GM19035 (cell line): ENCODE measurements around the gene CYFIP1.

Experiments
- ATAC-seq: cut with Tn5 transposase; IDR thresholded peaks from one replicate; pipeline ENCODE4 v1.9.1; 2021; ENCODE audit not compliant: unreplicated experiment

CYFIP1 gene

DNA sequence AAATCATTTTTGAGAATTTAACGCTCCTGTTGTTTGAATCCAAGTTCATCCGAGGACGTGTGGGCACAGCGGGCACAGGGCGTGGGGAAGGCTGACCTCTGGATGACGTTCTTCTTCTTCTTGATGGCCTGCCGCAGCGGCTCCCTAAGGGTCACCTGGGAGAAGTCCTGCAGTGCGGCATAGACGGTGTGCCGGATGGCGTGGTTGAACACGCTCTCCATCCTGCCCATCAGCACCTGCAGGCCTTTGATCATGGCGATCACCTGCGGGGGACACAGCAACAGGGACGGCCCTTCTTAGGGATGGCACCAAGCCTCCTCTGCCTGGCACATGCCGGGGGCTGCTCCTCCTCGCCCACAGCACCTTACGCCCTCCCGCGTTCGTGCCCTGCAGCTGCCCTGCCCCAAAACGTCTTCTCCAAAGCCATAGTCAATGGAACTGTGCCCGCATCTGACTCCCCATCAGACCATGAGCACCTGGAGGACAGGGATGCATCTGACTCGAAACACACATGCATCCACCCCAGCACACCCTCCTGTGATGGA, 61.5 kb downstream of the CYFIP1 start:
- no peak for ATAC-seq

DNA sequence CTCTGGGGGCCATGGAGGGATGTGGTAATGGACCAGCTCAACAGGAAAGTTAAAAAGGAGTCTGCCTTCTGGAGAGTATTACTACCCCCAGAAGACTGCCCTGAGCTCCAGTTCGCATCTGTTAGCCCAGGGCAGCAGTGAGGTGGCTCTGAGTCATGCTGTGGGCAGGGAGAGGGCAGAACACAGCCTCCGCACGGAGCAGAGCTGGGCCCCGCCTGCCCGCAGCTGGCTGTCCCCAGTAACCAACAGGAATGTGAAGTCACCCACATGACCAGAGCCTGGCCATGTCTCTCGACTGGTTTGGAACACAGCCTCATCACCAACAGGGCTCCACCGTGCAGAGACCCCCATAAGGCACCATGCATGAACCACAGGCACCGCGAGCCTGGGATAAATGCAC, 62.1 kb downstream of the CYFIP1 start:
- no peak for ATAC-seq

- ATAC-seq, result no peak
These were observed 62.6 kb downstream of the CYFIP1 start for GRCh38 chr15:22917556-22917955.

- no peak for ATAC-seq
These were observed 63.4 kb downstream of the CYFIP1 start for GRCh38 chr15:22916606-22917350.

- no peak for ATAC-seq
These were observed 64.2 kb downstream of the CYFIP1 start for GRCh38 chr15:22915866-22916515.

GRCh38 chr15:22913646-22914380, 66.4 kb downstream of the CYFIP1 start:
- no peak for ATAC-seq

DNA sequence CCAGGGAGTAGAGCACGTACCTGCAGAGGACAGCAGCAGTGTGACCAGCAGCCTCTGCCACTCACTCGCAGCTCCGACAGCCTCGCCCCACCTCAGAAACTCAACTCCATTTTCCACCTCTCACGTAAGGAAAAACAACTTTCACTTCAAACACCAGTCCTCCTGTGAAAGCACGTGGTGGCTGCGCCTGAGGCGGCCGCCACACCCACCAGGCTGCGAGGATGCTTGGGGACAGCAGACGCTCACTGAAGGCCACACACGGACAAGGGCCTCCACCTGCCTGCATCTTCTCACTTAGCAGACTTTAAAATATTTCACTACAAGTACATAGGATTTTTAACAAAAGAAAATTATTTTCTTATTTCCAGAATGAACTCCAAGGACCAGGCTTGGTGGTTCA, 67.9 kb downstream of the CYFIP1 start:
- no peak for ATAC-seq

DNA sequence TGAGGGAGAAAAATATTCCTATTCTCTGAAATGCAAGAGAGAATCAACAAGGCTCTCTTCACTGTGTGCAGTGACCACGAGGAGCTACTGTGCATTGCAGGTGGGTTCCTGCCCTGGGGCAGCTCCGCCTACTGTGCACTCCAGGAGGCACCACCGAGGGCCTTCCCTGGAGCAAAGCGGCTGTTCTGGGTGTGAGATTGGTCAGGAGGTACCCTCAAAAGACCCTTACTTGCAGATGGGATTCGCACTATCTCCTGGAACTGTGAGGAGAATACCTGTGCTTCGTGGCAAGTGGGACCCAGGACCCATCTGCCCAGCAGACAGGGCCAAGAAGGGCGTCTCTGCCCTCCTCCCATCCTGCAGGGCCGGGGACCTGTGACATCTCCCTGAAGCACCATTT, 68.9 kb downstream of the CYFIP1 start:
- no peak for ATAC-seq

DNA sequence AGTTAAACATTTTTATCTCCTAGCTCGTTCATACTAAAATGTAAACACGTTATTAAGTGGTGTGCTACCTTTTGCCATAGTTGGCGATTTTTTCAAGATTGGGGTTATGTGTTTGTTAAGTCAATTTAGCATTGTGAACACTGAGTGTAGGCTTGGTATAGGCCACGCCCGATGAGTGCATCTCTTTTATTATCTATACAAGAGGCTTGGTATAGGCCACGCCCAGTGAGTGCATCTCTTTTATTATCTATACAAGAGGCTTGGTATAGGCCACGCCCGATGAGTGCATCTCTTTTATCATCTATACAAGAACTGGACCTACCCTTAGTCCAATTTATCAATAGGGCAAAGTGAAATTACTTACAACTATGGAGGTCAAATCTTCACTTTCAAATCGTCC, 71.3 kb downstream of the CYFIP1 start:
- no peak for ATAC-seq

GRCh38 chr15:22907161-22907950, 72.8 kb downstream of the CYFIP1 start:
- ATAC-seq, result no peak

DNA sequence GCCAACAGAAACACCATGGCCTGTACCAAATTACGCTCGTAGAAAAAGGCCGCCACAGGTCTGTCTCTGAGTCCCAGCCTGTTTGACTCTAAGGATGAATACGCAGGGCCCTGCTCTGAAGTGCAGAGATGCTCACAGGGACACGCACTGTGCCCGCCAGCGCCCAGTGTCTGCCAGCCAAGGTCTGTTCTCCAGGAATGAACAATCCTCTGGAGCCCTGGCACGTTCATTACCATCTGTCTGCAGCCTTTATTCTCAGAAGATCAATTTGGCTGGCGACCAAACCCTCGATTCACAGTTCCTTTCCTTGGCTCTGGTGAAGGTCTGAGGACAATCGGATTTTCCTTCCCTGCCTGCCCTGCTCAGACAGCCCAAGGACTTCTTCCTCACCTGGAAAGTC, 75.4 kb downstream of the CYFIP1 start:
- no peak for ATAC-seq

DNA sequence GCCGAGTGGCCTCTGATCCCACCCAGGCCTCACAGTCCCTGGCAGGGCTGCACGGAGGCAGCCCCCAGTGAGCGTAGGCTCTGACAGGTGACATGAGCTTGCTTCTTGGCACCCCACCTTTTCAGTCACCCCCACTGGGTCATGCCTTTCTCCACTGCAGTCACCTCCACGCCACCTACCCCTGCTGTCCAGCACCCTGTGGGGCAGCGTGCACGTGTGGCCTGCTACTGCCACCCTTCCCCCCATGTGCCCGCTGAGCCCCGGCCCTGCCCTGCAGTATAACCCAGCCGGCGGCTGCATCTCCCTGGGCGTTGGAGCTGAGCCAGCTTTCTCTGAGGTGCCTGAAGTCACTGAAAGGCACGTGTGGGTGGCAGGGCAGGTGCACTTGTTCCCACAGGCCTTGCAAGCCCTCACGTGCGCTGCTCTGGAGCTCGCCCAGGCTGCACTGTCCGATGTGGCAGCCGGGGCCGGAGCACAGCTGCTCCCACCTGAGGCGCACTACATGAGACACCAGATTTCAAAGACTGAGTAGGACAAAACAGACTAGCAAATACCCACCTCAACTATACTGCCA, 76.1 kb downstream of the CYFIP1 start:
- ATAC-seq, result no peak

- ATAC-seq, result no peak
These were observed 76.7 kb downstream of the CYFIP1 start for GRCh38 chr15:22903427-22903826.

- ATAC-seq, result no peak
These were observed 77.2 kb downstream of the CYFIP1 start for GRCh38 chr15:22902981-22903380.

- ATAC-seq, result no peak
These were observed 77.6 kb downstream of the CYFIP1 start for GRCh38 chr15:22902578-22902977.

DNA sequence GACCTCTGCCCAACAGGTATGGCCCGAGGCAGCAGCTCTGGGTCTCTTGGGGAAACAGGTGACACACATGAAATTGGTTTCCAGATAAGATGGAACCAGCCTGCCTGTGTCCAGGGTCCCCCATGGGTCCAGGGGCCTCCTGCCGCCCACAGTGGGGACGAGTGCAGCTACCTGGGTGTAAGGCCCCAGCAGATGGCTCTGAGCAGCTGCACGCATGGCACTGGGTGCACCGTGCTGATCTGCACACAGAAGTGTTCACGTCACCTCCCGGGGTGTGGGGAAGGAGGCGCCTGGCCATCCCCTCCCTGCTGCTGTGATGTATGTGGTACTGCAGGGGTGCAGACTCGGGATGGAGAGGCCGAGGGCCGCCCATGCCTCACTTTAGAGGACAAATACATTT, 78.1 kb downstream of the CYFIP1 start:
- no peak for ATAC-seq

GRCh38 chr15:22895465-22896190, 84.5 kb downstream of the CYFIP1 start:
- peak; percentile 77 for ATAC-seq

- no peak for ATAC-seq
These were observed 86.3 kb downstream of the CYFIP1 start for GRCh38 chr15:22893881-22894280.

DNA sequence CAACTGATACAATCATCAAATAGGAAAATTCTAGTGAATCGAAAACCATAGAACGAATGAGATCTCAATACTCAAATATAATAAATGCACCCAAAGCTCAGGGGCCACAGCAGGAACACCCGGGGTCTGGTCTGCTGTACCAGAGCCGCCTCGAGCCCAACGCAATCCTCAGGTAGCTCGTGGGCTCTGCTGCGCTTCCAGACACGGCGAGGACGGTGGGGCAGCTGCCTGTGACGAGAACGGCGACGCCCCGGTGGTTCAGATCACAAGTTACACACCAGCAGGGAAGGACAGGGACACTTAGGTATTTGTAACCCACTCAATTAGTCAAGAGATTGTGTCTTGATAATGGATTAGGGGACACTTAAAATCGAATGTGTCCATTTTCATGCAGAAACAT, 87.1 kb downstream of the CYFIP1 start:
- ATAC-seq, result no peak

- ATAC-seq, result no peak
These were observed 87.8 kb downstream of the CYFIP1 start for GRCh38 chr15:22892333-22892732.
